GM21367 (cell line): ENCODE data around the gene RALY.

ENCODE experiments used
- ATAC-seq: cut with Tn5 transposase; IDR thresholded peaks from one replicate; pipeline ENCODE4 v1.9.1; 2021; ENCODE audit not compliant: unreplicated experiment

RALY gene

GRCh38 chr20:33993576-33994221, at the start of gene RALY:
RALY (plus strand) TSS chr20:33993911; CDS start chr20:34072075, 78,164 bp downstream.
- ATAC-seq: peak; percentile 42

DNA sequence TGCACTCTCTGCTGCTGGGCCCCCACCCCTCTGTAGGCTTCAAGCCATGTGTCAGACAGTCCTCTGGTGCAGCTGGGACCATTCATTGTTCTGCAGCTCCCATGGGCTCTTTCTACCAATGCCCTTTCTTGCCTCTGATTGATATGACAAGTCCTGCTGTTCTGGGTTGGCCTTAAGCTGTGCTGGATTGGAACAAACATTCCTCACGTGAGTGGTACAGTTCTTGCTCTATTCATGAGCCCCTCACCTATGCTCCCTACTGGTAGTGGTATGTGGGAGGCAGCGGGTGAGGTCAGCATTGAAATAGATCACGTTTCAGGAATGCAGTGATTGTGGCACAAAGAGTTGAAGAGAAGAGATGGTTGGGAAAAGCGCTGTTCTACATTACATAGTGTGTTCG, 48.8 kb upstream of the RALY start:
- no peak for ATAC-seq

GRCh38 chr20:33945391-33946081, 48.2 kb upstream of the RALY start:
- ATAC-seq: no peak

- ATAC-seq: no peak
These were observed 45.9 kb upstream of the RALY start for GRCh38 chr20:33947709-33948295.

DNA sequence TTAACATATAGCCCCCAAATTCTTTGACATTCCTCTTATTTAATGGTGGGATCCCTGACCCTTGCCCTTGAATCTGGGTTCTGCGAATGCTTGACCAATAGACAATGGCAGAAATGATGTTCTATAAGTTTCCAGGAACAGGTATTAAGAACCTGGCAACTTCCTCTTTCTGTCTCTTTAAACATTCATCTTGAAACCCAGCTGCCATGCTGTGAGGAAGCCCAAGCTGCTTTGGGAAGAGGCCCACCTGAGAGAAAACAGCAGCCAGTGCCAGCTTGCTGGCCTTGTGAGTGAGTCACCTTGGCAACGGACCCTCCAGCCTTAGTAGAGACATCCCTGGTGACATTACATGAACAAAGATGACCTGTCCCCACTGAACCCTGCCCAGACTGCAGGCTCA, 45.2 kb upstream of the RALY start:
- ATAC-seq: no peak

DNA sequence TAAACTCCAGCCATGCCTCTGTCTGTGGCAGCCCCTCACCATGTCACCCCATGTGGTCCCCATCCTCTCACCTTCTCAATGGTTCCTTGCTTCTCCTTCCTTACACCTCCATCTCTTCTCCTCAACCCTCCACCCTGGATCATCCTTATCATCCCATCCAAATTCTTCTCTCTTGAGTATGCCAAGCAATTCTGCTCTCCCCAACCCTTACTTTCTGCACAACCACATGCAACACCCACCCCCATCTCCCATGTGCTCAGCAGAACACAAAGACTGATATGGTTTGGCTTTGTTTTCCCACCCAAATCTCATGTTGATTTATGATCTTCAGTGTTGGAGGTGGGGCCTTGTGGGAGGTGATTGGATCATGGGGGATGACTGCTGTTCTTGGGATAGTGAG, 42.5 kb upstream of the RALY start:
- ATAC-seq: no peak

DNA sequence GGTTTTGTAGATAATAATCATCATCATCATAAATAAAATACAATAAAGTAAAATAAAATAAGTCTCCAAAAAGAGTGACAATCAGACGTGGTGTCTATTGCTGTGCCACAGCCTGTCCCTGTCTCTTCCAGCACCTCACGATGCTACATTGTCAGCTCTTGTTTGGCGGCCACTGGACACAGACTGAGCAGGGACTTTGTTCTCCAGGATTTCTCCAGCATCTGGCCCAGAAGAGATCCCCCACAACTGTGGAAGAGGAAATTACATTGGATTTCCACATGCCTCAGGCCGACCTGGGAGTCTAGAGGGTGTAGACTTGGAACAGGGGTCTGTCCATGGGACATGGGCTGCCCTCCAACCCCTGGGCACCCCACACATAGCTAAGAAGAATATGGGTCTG, 39.2 kb upstream of the RALY start:
- no peak for ATAC-seq

- no peak for ATAC-seq
These were observed 30.0 kb upstream of the RALY start for GRCh38 chr20:33963751-33964150.

- ATAC-seq: no peak
These were observed 29.3 kb upstream of the RALY start for GRCh38 chr20:33964441-33964840.

DNA sequence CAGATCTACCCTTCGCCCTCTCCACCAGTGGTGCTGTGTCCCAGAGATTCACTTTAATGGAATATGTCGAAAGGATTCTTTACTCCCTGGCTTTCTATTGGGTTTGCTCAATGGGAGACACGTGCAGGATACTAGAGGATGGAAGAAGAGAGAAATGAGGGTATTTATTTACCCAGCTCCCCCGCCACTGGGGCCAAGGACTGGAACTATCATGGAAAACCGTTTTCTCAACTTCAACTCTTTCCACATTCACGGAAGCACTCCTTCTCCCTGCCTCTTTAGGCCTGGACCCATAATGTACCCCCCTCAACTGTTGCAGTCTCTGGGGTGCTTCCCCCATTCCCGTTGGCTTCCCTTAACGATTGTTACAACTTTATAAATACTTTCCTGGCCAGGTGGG, 26.6 kb upstream of the RALY start:
- ATAC-seq: no peak

- ATAC-seq: no peak
These were observed 24.1 kb upstream of the RALY start for GRCh38 chr20:33969563-33969962.

DNA sequence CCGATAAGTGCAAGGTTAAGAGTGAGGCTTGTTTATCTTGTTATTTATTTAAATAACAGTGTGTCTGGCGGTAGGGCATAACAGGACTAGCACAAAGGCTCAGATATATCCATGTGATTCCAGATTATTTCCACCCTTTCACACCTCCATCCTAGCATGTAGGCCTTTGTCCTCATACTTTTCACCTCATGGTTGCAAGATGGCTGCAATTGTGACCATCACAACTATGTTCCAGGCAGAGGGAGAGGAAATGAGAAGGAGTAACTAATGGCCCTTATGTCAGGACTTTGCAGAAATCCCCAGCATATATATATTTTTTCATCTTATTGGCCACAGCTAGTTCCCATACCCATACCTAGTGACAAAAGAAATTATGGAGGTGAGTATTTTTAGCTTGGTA, 23.5 kb upstream of the RALY start:
- no peak for ATAC-seq

DNA sequence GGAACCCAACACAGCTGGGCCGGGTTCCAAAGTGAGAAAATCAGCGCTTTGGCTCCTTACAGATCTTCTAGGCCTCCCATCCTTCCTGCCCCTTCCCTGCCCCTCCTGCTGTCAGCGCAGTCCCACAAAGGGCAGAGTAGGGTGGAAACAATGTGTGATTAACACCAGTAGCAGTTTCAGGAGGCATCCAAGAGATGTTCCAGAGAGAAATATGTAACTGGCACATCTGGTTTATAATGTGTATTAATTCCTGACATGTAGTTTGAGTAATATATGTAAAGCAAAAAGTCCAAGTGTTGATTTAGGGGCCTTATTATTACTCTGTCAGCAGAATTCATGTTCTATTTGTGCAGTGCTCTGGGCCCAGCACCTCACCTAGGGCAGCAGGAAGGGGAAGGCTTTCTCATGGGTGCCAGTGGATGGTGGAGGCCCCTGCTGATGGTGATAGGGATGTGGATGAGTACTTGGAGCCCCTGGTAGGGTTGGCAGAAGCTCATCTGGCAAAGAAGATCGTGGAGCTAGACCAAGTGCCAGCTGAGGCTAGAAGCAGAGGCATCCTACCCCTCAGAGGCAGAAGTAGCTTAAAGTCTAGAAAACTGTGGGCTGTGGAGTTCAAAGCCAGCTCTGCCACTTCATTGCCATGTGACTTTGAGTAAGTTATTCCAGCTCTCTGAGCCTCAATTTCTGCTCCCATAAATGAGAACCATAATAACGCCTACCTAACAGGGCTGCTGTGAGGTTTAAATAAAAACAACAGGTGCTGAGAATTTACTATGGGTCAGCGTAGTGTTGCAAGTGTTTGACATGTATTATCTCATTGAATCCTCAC, 22.4 kb upstream of the RALY start:
- no peak for ATAC-seq

DNA sequence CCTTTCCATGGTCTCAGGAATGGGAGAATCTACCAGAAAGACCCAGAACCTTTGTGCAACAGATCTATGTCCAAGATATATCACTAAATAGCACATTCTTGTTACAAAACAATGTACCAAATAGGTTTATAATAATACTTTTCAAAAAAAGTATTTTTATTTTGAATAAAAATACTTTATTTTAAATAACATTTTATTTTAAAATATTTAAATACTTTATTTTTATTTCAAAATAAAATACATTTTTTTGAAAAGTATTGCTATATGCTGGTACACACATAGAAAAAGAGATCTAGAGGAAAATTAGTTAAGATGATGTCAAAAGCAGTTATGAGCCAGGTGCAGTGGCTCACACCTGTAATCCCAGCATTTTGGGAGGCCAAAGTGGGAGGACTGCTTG, 16.8 kb upstream of the RALY start:
- no peak for ATAC-seq

DNA sequence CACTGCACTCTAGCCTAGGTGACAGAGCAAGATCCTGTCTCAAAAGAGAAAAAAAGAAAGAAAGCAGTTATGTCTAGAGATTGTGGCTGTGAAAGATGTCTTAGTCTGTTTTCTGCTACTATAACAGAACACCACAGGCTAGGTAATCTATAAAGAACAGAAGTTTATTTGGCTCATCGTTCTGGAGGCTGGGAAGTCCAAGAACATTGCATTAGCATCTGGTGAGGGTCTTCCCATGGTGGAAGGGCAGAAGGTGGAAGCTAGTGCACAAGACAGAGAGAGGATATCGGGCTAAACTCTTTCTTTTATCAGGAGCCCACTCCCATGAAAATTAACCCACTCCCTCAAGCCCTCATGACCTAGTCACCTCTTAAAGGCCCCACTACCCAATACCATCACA, 16.2 kb upstream of the RALY start:
- ATAC-seq: no peak

GRCh38 chr20:33979094-33979493, 14.6 kb upstream of the RALY start:
- no peak for ATAC-seq

DNA sequence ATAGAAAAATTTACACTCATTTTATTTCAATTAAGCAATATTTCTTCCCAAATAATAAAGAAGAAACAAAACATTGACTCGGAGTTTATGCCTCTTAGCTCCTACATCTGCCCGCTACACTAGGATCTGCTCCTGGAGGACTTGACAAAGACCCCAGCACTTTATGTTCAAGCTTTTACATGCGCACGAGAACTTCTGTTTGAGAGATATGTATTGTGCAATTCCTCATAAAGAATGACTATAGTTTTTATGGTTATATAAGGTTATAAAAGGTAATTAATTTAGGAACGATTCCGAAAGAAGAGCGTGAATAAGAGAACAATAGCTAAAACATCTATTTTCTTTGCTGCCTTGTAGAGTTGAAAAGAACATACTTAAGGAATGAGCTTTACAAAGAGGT, 12.4 kb upstream of the RALY start:
- ATAC-seq: no peak

DNA sequence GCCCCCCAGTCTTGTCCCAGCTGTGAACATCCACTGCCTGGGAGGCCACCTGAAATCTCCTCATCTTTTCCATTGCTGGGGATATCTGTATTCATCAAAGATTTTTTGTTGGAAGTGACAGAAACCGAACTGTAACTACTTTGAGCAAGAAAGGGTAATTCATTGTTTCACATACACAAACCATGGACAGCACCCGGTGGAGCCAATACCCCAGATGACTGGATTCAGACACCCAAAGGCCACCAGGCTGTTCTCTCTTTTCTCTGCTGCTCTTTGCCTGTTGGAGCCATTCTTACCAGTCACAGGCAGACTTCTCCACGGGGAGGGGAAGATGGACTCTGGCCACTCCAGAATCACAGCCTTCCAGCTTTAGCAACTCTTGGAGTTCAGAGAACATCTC, 11.7 kb upstream of the RALY start:
- no peak for ATAC-seq

GRCh38 chr20:33983371-33983770, 10.3 kb upstream of the RALY start:
- ATAC-seq: no peak

DNA sequence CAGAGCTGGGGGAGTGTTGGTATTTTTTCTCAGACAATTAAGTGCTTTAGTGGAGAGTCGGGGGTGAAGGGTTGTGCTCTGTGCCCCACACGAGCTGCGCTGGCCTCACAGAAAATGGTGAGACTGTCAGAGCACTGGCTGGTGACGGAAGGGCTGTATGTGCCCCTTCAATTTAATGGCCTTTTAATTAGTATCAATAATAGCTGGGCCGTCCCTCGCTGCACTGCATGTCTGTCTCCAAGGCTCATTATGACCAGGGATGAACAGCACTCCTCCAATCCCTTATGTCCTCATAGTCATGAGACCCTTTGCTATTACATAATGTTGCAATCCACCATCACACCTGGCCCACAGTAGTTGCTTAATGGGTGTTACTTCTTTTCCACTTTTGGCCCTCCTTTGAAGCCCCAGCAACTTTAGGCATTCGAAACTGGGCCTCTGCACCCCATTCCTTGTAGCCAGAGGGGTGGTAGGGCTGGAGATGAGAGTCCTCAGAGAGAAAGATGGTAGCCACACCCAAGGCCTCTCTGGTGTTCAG, 9.5 kb upstream of the RALY start:
- no peak for ATAC-seq

GRCh38 chr20:33985280-33985679, 8.4 kb upstream of the RALY start:
- ATAC-seq: no peak
